NCI-H460 (cell line): ENCODE data around the gene APOBEC3A. TPM values are rescaled to one million over a fixed set of nuclear protein-coding genes. Genes with fewer than 3 reads are reported as not detected.
"Not testable (repeated sequence)": the region's sequence is repeated elsewhere in the genome, so short reads cannot be mapped to it uniquely, and the experiment has no call there.

Experiments used
- DNase-seq: peaks from one replicate; pipeline ENCODE4 v3.0.0-alpha.2; 2016; ENCODE audit warnings: low read depth; ENCODE audit errors: extremely low read depth
- total RNA-seq: library from RNA; depleted of rRNA; stranded (reverse); fragments of >200 nt; shearing (Covaris generic); gene quantifications from 2 replicates; pipeline ENCODE4 v1.2.3, GENCODE V29; 2014

APOBEC3A gene
- total RNA-seq, 1 experiment from 2014 or later, result not detected

- not testable (repeated sequence) for DNase-seq
Observed at GRCh38 chr22:38977289-38977688, 19.9 kb downstream of the APOBEC3A start.

DNA sequence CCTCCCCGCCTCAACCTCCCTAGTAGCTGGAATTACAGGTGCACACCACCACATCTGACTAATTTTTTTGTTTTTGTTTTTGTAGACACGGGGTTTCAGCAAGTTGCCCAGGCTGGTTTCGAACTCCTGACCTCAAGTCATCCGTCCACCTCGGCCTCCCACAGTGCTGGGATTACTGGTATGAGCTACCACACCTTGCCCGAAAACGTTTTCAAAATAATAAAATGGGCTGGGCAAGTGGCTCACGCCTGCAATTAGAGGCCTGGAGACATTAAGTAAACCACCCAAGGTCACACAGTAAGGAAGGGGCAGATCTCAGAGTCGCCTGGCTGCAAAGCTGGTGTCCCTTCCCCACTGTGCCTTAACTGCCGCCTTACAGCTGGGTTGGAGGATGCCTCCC is 23.2 kb downstream of the APOBEC3A start:
- not testable (repeated sequence) for DNase-seq

GRCh38 chr22:38981005-38981991 is 23.9 kb downstream of the APOBEC3A start:
- DNase-seq, result no peak

GRCh38 chr22:38981992-38982927 is 24.9 kb downstream of the APOBEC3A start, which contains the start of gene APOBEC3B:
Gene APOBEC3B, plus strand, starts transcription at chr22:38982347. Its CDS starts 107 bp downstream, at chr22:38982454.
- peak; percentile 68 for DNase-seq

GRCh38 chr22:38984224-38984623 is 26.8 kb downstream of the APOBEC3A start:
- no peak for DNase-seq

- DNase-seq, result not testable (repeated sequence)
Observed at GRCh38 chr22:38984784-38985757, 27.7 kb downstream of the APOBEC3A start.

- no peak for DNase-seq
Observed at GRCh38 chr22:38986629-38987028, 29.2 kb downstream of the APOBEC3A start.

DNA sequence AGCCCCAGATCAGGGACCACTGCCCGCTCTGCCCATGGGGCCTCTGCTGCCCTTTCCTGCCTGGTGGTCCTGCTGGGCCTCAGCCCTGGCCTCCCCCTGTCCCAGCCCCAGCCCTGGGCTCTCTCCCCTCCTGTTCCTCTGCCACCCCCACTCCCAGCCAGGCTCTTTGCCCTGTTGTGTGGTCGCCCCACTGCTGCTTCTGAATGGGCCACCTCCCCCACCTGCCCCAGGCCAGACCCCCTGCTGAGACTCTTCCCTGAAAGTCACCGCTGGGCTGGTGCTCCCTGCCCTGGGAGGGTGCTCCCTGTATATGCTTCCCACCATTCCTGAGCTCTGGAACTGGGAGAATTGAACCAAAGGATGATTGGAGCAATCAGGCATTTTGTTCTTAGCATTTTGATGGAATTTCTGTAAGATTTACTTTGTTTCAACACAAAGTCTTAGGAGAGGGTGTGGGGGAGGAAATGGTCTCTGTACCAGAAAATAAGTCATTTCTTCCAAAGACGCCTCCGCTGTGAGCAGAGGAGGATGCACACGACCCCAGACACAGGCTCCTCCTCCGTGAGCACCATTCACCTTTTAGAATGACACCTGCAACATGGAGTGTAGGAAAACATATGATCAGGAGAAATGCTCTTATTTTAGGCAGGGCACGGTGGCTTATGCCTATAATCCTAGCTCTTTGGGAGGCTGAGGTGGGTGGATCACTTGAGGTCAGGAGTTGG is 29.9 kb downstream of the APOBEC3A start:
- DNase-seq, result no peak

GRCh38 chr22:38989466-38989865 is 32.1 kb downstream of the APOBEC3A start:
- DNase-seq, result no peak

DNA sequence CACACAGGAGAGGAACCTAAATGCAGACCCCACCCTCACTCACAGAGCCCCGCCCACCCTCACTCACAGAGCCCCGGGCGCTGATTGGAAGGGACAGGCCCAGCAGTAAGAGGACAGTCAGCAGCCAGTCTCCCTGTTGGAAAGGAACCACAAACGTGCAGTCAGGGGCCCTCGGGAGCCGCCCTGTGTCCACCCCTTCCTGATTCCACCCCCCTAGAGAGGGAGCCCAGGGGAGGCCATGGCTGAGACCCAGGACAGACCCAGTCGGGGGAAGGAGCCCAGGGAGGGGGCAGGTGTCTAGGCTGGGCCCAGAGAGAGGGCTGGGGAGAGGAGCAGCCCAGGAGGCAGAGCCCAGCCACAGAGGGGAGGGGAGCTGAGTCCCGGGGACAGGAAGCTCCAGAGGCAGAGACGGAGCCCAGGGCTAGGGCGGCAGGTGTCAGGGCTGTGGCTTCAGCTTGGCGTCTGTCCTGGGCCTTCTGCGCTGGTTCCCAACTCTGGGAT is 35.5 kb downstream of the APOBEC3A start:
- not testable (repeated sequence) for DNase-seq

DNA sequence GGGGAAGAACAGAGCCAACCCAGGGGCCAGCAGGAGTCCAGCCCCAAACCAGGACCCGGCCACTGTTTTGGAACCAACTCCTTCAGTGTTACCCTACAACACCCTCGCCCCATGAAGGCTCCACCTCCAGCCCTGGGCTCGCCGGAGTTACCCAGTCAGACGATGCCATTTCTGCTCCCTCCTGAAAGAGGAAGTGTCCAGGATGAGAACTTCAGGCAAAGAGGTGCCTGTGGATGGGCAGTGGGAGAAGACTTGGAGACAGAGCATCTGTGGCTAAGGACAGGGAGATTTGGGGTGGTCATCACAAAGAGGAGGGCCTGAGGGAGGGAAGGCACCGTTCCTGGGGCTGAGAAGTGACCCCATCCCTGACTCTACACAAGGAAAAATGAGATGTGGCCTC is 38.7 kb downstream of the APOBEC3A start:
- no peak for DNase-seq

GRCh38 chr22:38997518-38997917 is 40.1 kb downstream of the APOBEC3A start:
- DNase-seq, result no peak

- DNase-seq, result peak; percentile 40
Observed at GRCh38 chr22:39003165-39003638, 45.8 kb downstream of the APOBEC3A start.

DNA sequence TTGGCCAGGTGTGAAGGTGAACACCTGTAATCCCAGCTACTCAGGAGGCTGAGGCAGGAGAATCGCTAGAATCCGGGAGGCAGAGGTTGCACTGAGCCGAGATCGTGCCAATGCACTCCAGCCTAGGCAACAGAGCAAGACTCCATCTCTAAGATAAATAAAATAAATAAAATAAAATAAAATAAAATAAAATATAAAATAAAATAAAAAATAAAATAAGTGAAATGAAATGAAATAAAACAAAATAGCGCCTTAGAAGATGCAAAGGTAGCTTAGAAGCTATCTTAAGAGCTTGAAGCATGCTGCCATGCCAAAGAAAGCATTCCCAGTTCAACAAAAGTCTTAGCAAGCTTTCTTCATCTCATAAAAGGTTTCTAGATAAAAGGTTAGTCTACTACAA is 49.8 kb downstream of the APOBEC3A start:
- DNase-seq, result no peak

DNA sequence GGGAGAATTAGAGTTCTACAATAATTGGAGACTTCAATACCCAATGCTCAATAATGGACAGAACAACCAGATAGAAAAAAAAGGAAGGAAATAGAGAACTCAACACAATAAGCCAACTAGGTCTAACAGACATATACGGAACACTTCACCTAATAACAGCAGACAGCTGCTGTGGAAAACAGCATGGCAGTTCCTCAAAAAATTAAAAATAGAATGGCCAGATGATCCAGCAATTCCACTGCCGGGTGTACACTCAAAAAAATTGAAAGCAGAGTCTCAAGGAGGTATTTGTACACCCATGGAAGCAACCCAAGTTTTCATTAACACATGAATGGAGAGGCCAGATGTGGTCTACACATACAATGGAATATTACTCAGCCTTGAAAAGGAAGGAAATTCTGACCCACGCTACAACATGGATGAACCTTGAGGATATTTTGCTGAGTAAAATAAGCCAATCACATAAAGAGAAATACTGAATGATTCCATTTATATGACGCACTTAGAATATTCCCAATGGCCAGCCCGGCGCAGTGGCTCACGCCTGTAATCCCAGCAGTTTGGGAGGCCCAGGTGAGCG is 51.0 kb downstream of the APOBEC3A start:
- DNase-seq, result not testable (repeated sequence)

GRCh38 chr22:39010946-39011345 is 53.5 kb downstream of the APOBEC3A start:
- no peak for DNase-seq
